OCI-LY7 (cell line): Measurements from ENCODE around the gene CD1B. TPM values are rescaled to one million over a fixed set of nuclear protein-coding genes. Genes with fewer than 3 reads are reported as not detected.

Experiments used
- total RNA-seq, 2 experiments: library from RNA; depleted of rRNA in 1 of 2; stranded (reverse); fragments of >200 nt in 1 of 2; shearing (Covaris generic) in 1 of 2; gene quantifications; 2 replicates each; pipeline ENCODE4 v1.2.3, GENCODE V29; 2014 to 2022

The CD1B gene
- total RNA-seq, 2 experiments from 2014 or later: not detected

Other genes starting within 250 kb of the CD1B start
- 3.3 and 4.9 TPM in 2 replicates for gene CD1D, start 150.6 kb downstream of the CD1B start, total RNA-seq (2014; rRNA removed; shearing (Covaris generic))
- gene CD1D, start 150.6 kb downstream of the CD1B start, total RNA-seq (2022): 5.7 and 5.8 TPM in 2 replicates
- gene CD1A, start 77.1 kb downstream of the CD1B start, total RNA-seq (2014; rRNA removed; shearing (Covaris generic)): not detected in 2 replicates
- 0.40 and 0.57 TPM in 2 replicates for gene CD1A, start 77.1 kb downstream of the CD1B start, total RNA-seq (2022)
- gene CD1C, start 41.6 kb downstream of the CD1B start, total RNA-seq (2014; rRNA removed; shearing (Covaris generic)): 2.6 and 3.2 TPM in 2 replicates
- gene CD1C, start 41.6 kb downstream of the CD1B start, total RNA-seq (2022): 16.0 and 28.7 TPM in 2 replicates
- not detected in 2 replicates for gene CD1E, start 22.4 kb upstream of the CD1B start, total RNA-seq (2014; rRNA removed; shearing (Covaris generic))
- gene CD1E, start 22.4 kb upstream of the CD1B start, total RNA-seq (2022): not detected in 2 replicates
- not detected in 2 replicates for gene OR10T2, start 67.9 kb upstream of the CD1B start, total RNA-seq (2014; rRNA removed; shearing (Covaris generic))
- gene OR10T2, start 67.9 kb upstream of the CD1B start, total RNA-seq (2022): not detected in 2 replicates
- not detected in 2 replicates for gene OR10K2, start 94.7 kb upstream of the CD1B start, total RNA-seq (2014; rRNA removed; shearing (Covaris generic))
- not detected in 2 replicates for gene OR10K2, start 94.7 kb upstream of the CD1B start, total RNA-seq (2022)
- not detected in 2 replicates for gene OR10K1, start 130.3 kb upstream of the CD1B start, total RNA-seq (2014; rRNA removed; shearing (Covaris generic))
- gene OR10K1, start 130.3 kb upstream of the CD1B start, total RNA-seq (2022): not detected in 2 replicates
- not detected in 2 replicates for gene OR10R2, start 140.7 kb upstream of the CD1B start, total RNA-seq (2014; rRNA removed; shearing (Covaris generic))
- gene OR10R2, start 140.7 kb upstream of the CD1B start, total RNA-seq (2022): not detected in 2 replicates
- not detected in 2 replicates for gene OR6Y1, start 222.9 kb upstream of the CD1B start, total RNA-seq (2014; rRNA removed; shearing (Covaris generic))
- gene OR6Y1, start 222.9 kb upstream of the CD1B start, total RNA-seq (2022): not detected in 2 replicates
- not detected in 2 replicates for gene OR6P1, start 239.0 kb upstream of the CD1B start, total RNA-seq (2014; rRNA removed; shearing (Covaris generic))
- not detected in 2 replicates for gene OR6P1, start 239.0 kb upstream of the CD1B start, total RNA-seq (2022)
- gene OR10X1, start 248.4 kb upstream of the CD1B start, total RNA-seq (2014; rRNA removed; shearing (Covaris generic)): not detected in 2 replicates
- not detected in 2 replicates for gene OR10X1, start 248.4 kb upstream of the CD1B start, total RNA-seq (2022)